Neural cell (in vitro differentiated cells): ENCODE results near the gene TBX5. TPM values are rescaled to one million over a fixed set of nuclear protein-coding genes. Genes with fewer than 3 reads are reported as not detected.

Experiments
- H2AFZ ChIP-seq: fragments of 200-600, 300-800 bp; sonication (generic), shearing (Covaris generic); 2 replicates; pipeline ENCODE4 v1.6.0; 2014; ENCODE audit warnings: low read depth, mild to moderate bottlenecking, antibody characterized with exemption, low read length, moderate library complexity
- H3F3A ChIP-seq: fragments of 200-600 bp; shearing (Covaris generic); 2 replicates; pipeline ENCODE4 v1.6.1; 2016; ENCODE audit warnings: mild to moderate bottlenecking, moderate library complexity, mixed read lengths, antibody characterized with exemption, low read length; ENCODE audit not compliant: insufficient read depth, poor library complexity, severe bottlenecking
- H3K27ac ChIP-seq: fragments of 200-600, 300-800 bp; sonication (generic), shearing (Covaris generic); 2 replicates; pipeline ENCODE4 v1.5.1; 2014; ENCODE audit warnings: mild to moderate bottlenecking, low read length, moderate library complexity
- H3K27me3 ChIP-seq: fragments of 300-800, 200-600 bp; sonication (generic), shearing (Covaris generic); 2 replicates; pipeline ENCODE4 v1.6.0; 2014; ENCODE audit warnings: mild to moderate bottlenecking, low read depth, low read length, moderate library complexity; ENCODE audit not compliant: insufficient read depth
- H3K36me3 ChIP-seq: fragments of 300-800, 200-600 bp; sonication (generic), shearing (Covaris generic); 2 replicates; pipeline ENCODE4 v1.5.1; 2014; ENCODE audit warnings: mild to moderate bottlenecking, antibody characterized with exemption, low read length, moderate library complexity; ENCODE audit not compliant: insufficient read depth
- H3K4me2 ChIP-seq: fragments of 300-800, 200-600 bp; sonication (generic), shearing (Covaris generic); 2 replicates; pipeline ENCODE4 v1.6.0; 2014; ENCODE audit warnings: mild to moderate bottlenecking, low read length
- H3K4me3 ChIP-seq: fragments of 300-800, 200-600 bp; sonication (generic), shearing (Covaris generic); 2 replicates; pipeline ENCODE4 v1.5.1; 2014; ENCODE audit warnings: mild to moderate bottlenecking, low read length, moderate library complexity
- H3K79me2 ChIP-seq: fragments of 200-600 bp; shearing (Covaris generic); replicated peaks from 2 replicates; pipeline ENCODE4 v1.6.0; 2014; ENCODE audit warnings: mild to moderate bottlenecking, low read length, moderate library complexity; ENCODE audit not compliant: insufficient read depth
- H3K9ac ChIP-seq: fragments of 300-800, 200-600 bp; sonication (generic), shearing (Covaris generic); 2 replicates; pipeline ENCODE4 v1.6.1; 2016; ENCODE audit warnings: mild to moderate bottlenecking, low read length, mixed read lengths
- H3K9me2 ChIP-seq: fragments of 200-600 bp; shearing (Covaris generic); 2 replicates; pipeline ENCODE4 v1.6.1; 2016; ENCODE audit warnings: mild to moderate bottlenecking, low read length, mixed read lengths; ENCODE audit not compliant: insufficient read depth
- H3K9me3 ChIP-seq: fragments of 200-600, 300-800 bp; sonication (generic), shearing (Covaris generic); 2 replicates; pipeline ENCODE4 v1.6.1; 2016; ENCODE audit warnings: mild to moderate bottlenecking, mixed run types, low read length, moderate library complexity, mixed read lengths
- H4K20me1 ChIP-seq: fragments of 200-600 bp; shearing (Covaris generic); 2 replicates; pipeline ENCODE4 v1.6.1; 2016; ENCODE audit warnings: mild to moderate bottlenecking, mixed run types; ENCODE audit not compliant: insufficient read depth
- EP300 ChIP-seq: fragments of 450-650 bp; conservative IDR thresholded peaks from 2 replicates; pipeline ENCODE4 v1.6.1; 2014; ENCODE audit warnings: antibody characterized with exemption, mild to moderate bottlenecking, moderate library complexity; ENCODE audit not compliant: poor library complexity, severe bottlenecking
- EZH2 ChIP-seq: fragments of 200-600, 300-800 bp; shearing (Covaris generic), sonication (generic); IDR thresholded peaks from 2 replicates; pipeline ENCODE4 v1.6.1; 2014; ENCODE audit warnings: antibody characterized with exemption, low read length, borderline replicate concordance, mild to moderate bottlenecking; ENCODE audit not compliant: insufficient read depth, poor library complexity, severe bottlenecking
- POLR2AphosphoS5 ChIP-seq: IDR thresholded peaks from 2 replicates; pipeline ENCODE4 v1.6.1; 2012
- SMC3 ChIP-seq: fragments of 450-650 bp; conservative IDR thresholded peaks from 2 replicates; pipeline ENCODE4 v1.6.1; 2014; ENCODE audit warnings: antibody characterized with exemption, mild to moderate bottlenecking, moderate library complexity; ENCODE audit not compliant: poor library complexity
- TAF1 ChIP-seq: IDR thresholded peaks from 2 replicates; pipeline ENCODE4 v1.6.1; 2012; ENCODE audit warnings: low read depth
- polyA plus RNA-seq: library from polyadenylated mRNA; depleted of rRNA; stranded (reverse); fragments of >200 nt; gene quantifications from 2 replicates; pipeline ENCODE4 v1.2.3, GENCODE V29; 2014
- TF ChIP-seq, protein P1 (sequence below): IDR thresholded peaks from 2 replicates; pipeline ENCODE4 v1.6.1; 2012; ENCODE audit warnings: borderline replicate concordance

TBX5 gene
- polyA plus RNA-seq, 1 donor from 2014 or later, result not detected

DNA sequence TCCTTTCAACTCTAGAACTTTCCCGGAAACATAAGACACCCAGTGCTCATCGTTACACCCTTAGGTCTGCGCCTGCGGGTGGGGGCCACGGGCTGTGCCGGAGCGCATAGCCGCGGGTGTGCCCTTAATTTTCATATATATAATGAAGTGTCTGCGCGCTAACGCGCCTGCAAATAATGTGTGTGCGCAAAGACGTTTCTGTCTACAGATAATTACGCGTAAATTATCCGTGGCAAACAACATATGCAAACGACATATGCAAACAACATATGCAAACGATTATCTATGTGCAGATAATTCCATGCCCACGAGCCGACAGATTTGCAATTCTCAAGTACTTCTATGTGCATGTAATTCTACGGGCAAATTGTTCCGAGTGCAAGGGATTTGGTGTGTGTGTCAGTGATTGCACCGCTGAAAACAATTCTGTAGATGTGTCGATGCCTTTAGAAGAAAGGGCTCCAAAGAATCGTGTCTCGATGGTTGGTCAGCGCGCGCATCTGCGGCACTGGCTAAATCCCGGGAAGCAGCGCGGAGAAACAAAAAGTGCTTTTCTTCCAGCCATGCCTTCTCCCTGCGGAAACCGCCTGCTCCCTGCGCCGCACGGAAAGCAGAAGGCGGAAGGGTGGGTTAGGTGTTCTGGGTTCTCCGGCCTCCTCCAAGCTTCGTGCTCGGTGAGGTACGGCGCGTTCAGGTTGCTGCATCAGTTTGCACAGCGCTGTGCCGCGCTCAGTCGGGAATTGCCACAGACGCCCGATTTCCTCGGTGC, 34.5 kb upstream of the TBX5 start:
- Histone ChIP-seq H3K27me3 (peaks cover 99% of the 10 kb centered on the region), H3K9me3 (no peaks in the 10 kb centered on the region), H3K27ac (no peak overlapping the region), H3K79me2 (no peaks in the 10 kb centered on the region), H3K9ac (no peak overlapping the region), H3K4me2 (no peak overlapping the region), H3K9me2 (no peaks in the 10 kb centered on the region), H4K20me1 (no peaks in the 10 kb centered on the region), H3K4me3 (peak overlapping the region; percentile 19), H3F3A (no peaks in the 10 kb centered on the region), H2AFZ (no peak overlapping the region), H3K36me3 (no peaks in the 10 kb centered on the region)
- TF ChIP-seq SMC3 (no peak), EZH2 (peak; percentile 38), TAF1 (no peak), EP300 (no peak), POLR2AphosphoS5 (peak; percentile 6)
- TF ChIP-seq, protein P1, sequence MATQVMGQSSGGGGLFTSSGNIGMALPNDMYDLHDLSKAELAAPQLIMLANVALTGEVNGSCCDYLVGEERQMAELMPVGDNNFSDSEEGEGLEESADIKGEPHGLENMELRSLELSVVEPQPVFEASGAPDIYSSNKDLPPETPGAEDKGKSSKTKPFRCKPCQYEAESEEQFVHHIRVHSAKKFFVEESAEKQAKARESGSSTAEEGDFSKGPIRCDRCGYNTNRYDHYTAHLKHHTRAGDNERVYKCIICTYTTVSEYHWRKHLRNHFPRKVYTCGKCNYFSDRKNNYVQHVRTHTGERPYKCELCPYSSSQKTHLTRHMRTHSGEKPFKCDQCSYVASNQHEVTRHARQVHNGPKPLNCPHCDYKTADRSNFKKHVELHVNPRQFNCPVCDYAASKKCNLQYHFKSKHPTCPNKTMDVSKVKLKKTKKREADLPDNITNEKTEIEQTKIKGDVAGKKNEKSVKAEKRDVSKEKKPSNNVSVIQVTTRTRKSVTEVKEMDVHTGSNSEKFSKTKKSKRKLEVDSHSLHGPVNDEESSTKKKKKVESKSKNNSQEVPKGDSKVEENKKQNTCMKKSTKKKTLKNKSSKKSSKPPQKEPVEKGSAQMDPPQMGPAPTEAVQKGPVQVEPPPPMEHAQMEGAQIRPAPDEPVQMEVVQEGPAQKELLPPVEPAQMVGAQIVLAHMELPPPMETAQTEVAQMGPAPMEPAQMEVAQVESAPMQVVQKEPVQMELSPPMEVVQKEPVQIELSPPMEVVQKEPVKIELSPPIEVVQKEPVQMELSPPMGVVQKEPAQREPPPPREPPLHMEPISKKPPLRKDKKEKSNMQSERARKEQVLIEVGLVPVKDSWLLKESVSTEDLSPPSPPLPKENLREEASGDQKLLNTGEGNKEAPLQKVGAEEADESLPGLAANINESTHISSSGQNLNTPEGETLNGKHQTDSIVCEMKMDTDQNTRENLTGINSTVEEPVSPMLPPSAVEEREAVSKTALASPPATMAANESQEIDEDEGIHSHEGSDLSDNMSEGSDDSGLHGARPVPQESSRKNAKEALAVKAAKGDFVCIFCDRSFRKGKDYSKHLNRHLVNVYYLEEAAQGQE, result no peak

DNA sequence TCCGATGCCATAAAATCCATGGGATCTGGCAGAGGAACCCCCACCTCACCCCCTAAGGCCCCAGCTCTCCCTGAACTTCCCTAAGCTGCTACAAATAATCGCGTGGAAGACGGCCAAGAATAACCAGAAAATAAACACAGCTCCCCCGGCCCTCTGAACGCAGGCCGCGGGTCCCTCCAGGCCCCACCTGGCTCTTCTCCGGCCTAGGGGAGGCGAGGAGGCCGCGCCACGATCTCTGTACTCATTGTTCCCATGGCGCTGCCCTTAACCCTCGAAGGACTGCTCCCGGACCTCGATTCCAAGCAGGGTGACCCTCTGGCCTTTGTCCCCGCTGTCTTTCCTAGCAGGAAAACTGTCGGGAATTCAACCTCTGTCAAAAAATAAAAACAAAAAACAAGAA, 33.9 kb upstream of the TBX5 start:
- Histone ChIP-seq H3K9me3 (no peaks in the 10 kb centered on the region), H3K36me3 (no peaks in the 10 kb centered on the region), H3K79me2 (no peaks in the 10 kb centered on the region), H2AFZ (no peak overlapping the region), H4K20me1 (no peaks in the 10 kb centered on the region), H3F3A (no peaks in the 10 kb centered on the region), H3K4me3 (no peak overlapping the region), H3K27ac (no peak overlapping the region), H3K9me2 (no peaks in the 10 kb centered on the region), H3K27me3 (peaks cover 99% of the 10 kb centered on the region), H3K4me2 (no peak overlapping the region), H3K9ac (no peak overlapping the region)
- TF ChIP-seq EZH2 (peak; percentile 31), SMC3 (no peak)
- TF ChIP-seq, protein P1, result no peak
